Measurements from ENCODE around the gene PHLDB2. TPM values are rescaled to one million over a fixed set of nuclear protein-coding genes. Genes with fewer than 3 reads are reported as not detected.

PHLDB2 gene
- total and polyA plus RNA-seq, 2 of the 8 experiments (the other 6 are each of a cell fraction or from before 2014, with no cell fraction given): 5.8 to 22.6 TPM

DNA sequence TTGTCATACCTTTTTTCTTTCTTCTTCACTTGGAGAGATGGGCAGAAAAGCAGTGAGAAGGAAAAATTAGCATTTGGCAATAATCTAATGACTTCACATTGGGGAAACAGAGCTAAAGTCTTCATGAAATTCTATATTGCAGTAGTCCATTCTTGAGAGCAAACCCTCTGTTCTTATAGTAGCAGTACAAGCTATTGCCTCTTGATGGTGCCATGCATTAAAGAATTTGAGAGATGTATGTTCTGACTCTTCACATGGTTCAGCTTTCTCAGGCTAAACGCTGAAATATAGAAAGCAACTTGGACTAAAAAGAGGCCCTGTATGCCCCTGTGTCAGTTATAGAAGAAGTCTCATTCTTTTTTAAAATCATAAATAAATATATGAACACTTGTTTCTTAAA lies 36.0 kb downstream of the PHLDB2 start:
- no peak overlapping the region for H3K23ac ChIP-seq (ENCODE audit: insufficient read length)
- H2BK5ac ChIP-seq (ENCODE audit: low read depth, low read length): no peak overlapping the region
- no peak for DNase-seq (ENCODE audit: low read depth in 1 of 2, low spot score in 2 of 2)
- H3K9ac ChIP-seq (replicated peaks in 1 of 4; ENCODE audit: extremely low read depth in 1 of 4, low read depth in 3 of 4, low read length in 3 of 4): no peak overlapping the region
- H3K56ac ChIP-seq (replicated peaks; ENCODE audit: insufficient read length, low read depth, low read length): no peak overlapping the region
- no peak overlapping the region for H3K14ac ChIP-seq (ENCODE audit: insufficient read length)
- H3K4me2 ChIP-seq (ENCODE audit: insufficient read depth in 1 of 2, low read depth in 2 of 2, low read length in 2 of 2): no peak overlapping the region
- no peak overlapping the region for H3K4me3 ChIP-seq (ENCODE audit: extremely low read depth in 1 of 4, insufficient read depth in 2 of 4, low read depth in 3 of 4, low read length in 4 of 4)
- H3K23me2 ChIP-seq (ENCODE audit: low read depth, low read length): no peaks in the 10 kb centered on the region
- H2BK15ac ChIP-seq (ENCODE audit: low read length): no peak overlapping the region
- POLR2A ChIA-PET (ENCODE audit: partially characterized antibody): no interaction called here
- H3K4me1 ChIP-seq (replicated peaks in 1 of 4; ENCODE audit: control insufficient read depth in 3 of 4, insufficient read depth in 4 of 4, low read length in 3 of 4): no peaks in the 10 kb centered on the region
- H3K36me3 ChIP-seq (ENCODE audit: control insufficient read depth in 2 of 4, insufficient read depth in 4 of 4, low read length in 3 of 4): no peaks in the 10 kb centered on the region
- H3K18ac ChIP-seq (ENCODE audit: extremely low read depth, low read length): no peak overlapping the region
- no peak for FAIRE-seq
- H2BK12ac ChIP-seq (ENCODE audit: low read depth, low read length): no peak overlapping the region
- no peaks in the 10 kb centered on the region for H3K27me3 ChIP-seq (replicated peaks in 1 of 4; ENCODE audit: control insufficient read depth in 3 of 4, extremely low read depth in 1 of 4, insufficient read depth in 3 of 4, low read length in 3 of 4)
- CTCF ChIA-PET (ENCODE audit: partially characterized antibody): interaction anchor here (0.6 to 5.9 kb wide), 23 partner anchors 9 to 207 kb away, joined by 3 to 64 read pairs (median 3); no protein-coding TSS in a partner anchor
- H2BK20ac ChIP-seq (ENCODE audit: low read length): no peak overlapping the region
- 73% methylated on average over 1 of the region's 1 CpG; no CpG with 5 or more reads in 1 of the 2 experiments for WGBS, 2 experiments (ENCODE audit: extremely low coverage in 1 of 2, insufficient coverage in 1 of 2, insufficient read length in 1 of 2, insufficient replicate concordance in 2 of 2, low coverage in 1 of 2, low lambda C conversion rate in 2 of 2, missing lambda C conversion rate in 1 of 2)
- no peak overlapping the region for H3K4ac ChIP-seq (replicated peaks; ENCODE audit: insufficient read length, low read depth, low read length)
- H3K79me1 ChIP-seq (ENCODE audit: low read depth, low read length): no peaks in the 10 kb centered on the region
- H2AK5ac ChIP-seq (ENCODE audit: low read depth, low read length): no peak overlapping the region
- no peak overlapping the region for H3K27ac ChIP-seq (ENCODE audit: low read depth, low read length)
- no peaks in the 10 kb centered on the region for H4K20me1 ChIP-seq (replicated peaks in 1 of 2; ENCODE audit: control insufficient read depth in 1 of 2, insufficient read depth in 2 of 2, low read length in 2 of 2)
- TF ChIP-seq FOSL1 (IDR thresholded peaks at IDR 0.05; ENCODE audit: insufficient read depth, low read depth, low read length): no peak
- TF ChIP-seq, protein P1, sequence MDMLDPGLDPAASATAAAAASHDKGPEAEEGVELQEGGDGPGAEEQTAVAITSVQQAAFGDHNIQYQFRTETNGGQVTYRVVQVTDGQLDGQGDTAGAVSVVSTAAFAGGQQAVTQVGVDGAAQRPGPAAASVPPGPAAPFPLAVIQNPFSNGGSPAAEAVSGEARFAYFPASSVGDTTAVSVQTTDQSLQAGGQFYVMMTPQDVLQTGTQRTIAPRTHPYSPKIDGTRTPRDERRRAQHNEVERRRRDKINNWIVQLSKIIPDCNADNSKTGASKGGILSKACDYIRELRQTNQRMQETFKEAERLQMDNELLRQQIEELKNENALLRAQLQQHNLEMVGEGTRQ (IDR thresholded peaks at IDR 0.05; ENCODE audit: low read length): no peak
- TF ChIP-seq BACH1 (IDR thresholded peaks at IDR 0.05; ENCODE audit: low read length): no peak
- TF ChIP-seq, protein P2, sequence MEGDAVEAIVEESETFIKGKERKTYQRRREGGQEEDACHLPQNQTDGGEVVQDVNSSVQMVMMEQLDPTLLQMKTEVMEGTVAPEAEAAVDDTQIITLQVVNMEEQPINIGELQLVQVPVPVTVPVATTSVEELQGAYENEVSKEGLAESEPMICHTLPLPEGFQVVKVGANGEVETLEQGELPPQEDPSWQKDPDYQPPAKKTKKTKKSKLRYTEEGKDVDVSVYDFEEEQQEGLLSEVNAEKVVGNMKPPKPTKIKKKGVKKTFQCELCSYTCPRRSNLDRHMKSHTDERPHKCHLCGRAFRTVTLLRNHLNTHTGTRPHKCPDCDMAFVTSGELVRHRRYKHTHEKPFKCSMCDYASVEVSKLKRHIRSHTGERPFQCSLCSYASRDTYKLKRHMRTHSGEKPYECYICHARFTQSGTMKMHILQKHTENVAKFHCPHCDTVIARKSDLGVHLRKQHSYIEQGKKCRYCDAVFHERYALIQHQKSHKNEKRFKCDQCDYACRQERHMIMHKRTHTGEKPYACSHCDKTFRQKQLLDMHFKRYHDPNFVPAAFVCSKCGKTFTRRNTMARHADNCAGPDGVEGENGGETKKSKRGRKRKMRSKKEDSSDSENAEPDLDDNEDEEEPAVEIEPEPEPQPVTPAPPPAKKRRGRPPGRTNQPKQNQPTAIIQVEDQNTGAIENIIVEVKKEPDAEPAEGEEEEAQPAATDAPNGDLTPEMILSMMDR (IDR thresholded peaks at IDR 0.05; ENCODE audit: control extremely low read depth in 1 of 3, insufficient read depth in 1 of 3, low read depth in 1 of 3, low read length in 3 of 3): peak in 2 of 3 experiments; percentile 55; a peak in 2 of 4 replicates
- no peak for TF ChIP-seq CREB1 (IDR thresholded peaks at IDR 0.05)
- TF ChIP-seq, protein P3, sequence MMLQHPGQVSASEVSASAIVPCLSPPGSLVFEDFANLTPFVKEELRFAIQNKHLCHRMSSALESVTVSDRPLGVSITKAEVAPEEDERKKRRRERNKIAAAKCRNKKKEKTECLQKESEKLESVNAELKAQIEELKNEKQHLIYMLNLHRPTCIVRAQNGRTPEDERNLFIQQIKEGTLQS (IDR thresholded peaks at IDR 0.05; ENCODE audit: insufficient read depth, low read depth, low read length): no peak
- TF ChIP-seq RAD21 (IDR thresholded peaks at IDR 0.05 in 1 of 2, conservative IDR thresholded peaks at IDR 0.05 in 1 of 2; ENCODE audit: low read depth in 2 of 2, low read length in 2 of 2): peak; percentile 76 to 80
- TF ChIP-seq RBBP5 (IDR thresholded peaks at IDR 0.05; ENCODE audit: borderline replicate concordance, low read depth, low read length): no peak
- H3K79me2 ChIP-seq (ENCODE audit: control insufficient read depth in 1 of 2, insufficient read depth in 2 of 2, low read length in 2 of 2): no peaks in the 10 kb centered on the region
- H3K9me3 ChIP-seq (ENCODE audit: insufficient read depth in 2 of 2, low read depth in 1 of 2, low read length in 1 of 2): no peaks in the 10 kb centered on the region
- H4K5ac ChIP-seq (ENCODE audit: insufficient read length, low read depth, low read length): no peak overlapping the region
- no peak overlapping the region for H4K8ac ChIP-seq (ENCODE audit: extremely low read depth, insufficient read depth, low read length)
- no peak overlapping the region for H2AFZ ChIP-seq (ENCODE audit: low read length)
- H4K91ac ChIP-seq (replicated peaks; ENCODE audit: insufficient read length, low read length): no peak overlapping the region
- H2BK120ac ChIP-seq (replicated peaks; ENCODE audit: low read depth, low read length): no peak overlapping the region

Measured in H1 (cell line).